Duodenal mucosa (tissue), 2 donors: Measurements from ENCODE around the gene MED16.

Source experiments
- H3K27ac ChIP-seq: one replicate; pipeline ENCODE4 v1.7.0; 2013; ENCODE audit warnings: low read depth, low read length
- H3K27me3 ChIP-seq, 2 donors: one replicate each; pipeline ENCODE4 v1.7.0; 2013; ENCODE audit warnings: low read length in 2 of 2, control low read depth in 1 of 2; ENCODE audit not compliant: insufficient read depth in 2 of 2, control insufficient read depth in 1 of 2
- H3K36me3 ChIP-seq, 2 donors: one replicate each; pipeline ENCODE4 v1.7.0; 2013; ENCODE audit warnings: low read length in 2 of 2, control low read depth in 1 of 2; ENCODE audit not compliant: insufficient read depth in 2 of 2, control insufficient read depth in 1 of 2
- H3K4me1 ChIP-seq, 2 donors: one replicate each; pipeline ENCODE4 v1.7.0; 2013; ENCODE audit warnings: low read length in 2 of 2, control low read depth in 1 of 2; ENCODE audit not compliant: insufficient read depth in 2 of 2, control insufficient read depth in 1 of 2
- H3K4me3 ChIP-seq, 2 donors: one replicate each; pipeline ENCODE4 v1.7.0; 2013; ENCODE audit warnings: low read length in 2 of 2, low read depth in 1 of 2
- H3K9ac ChIP-seq, 2 donors: one replicate each; pipeline ENCODE4 v1.7.0; 2013; ENCODE audit warnings: low read length in 2 of 2, low read depth in 1 of 2
- H3K9me3 ChIP-seq, 2 donors: one replicate each; pipeline ENCODE4 v1.7.0; 2013; ENCODE audit warnings: low read length in 2 of 2, control low read depth in 1 of 2; ENCODE audit not compliant: control insufficient read depth in 1 of 2

The MED16 gene

GRCh38 chr19:906480-906879 lies 13.5 kb upstream of the MED16 start:
- no peaks in the 10 kb centered on the region for H3K27me3 ChIP-seq
- H3K9me3 ChIP-seq: no peaks in the 10 kb centered on the region
- H3K4me1 ChIP-seq: peaks cover 10 to 13% of the 10 kb centered on the region in 2 donors
- H3K36me3 ChIP-seq: peaks cover under 1 to 3% of the 10 kb centered on the region in 2 donors
- H3K4me3 ChIP-seq: no peak overlapping the region
- no peak overlapping the region for H3K9ac ChIP-seq
- no peak overlapping the region for H3K27ac ChIP-seq

DNA sequence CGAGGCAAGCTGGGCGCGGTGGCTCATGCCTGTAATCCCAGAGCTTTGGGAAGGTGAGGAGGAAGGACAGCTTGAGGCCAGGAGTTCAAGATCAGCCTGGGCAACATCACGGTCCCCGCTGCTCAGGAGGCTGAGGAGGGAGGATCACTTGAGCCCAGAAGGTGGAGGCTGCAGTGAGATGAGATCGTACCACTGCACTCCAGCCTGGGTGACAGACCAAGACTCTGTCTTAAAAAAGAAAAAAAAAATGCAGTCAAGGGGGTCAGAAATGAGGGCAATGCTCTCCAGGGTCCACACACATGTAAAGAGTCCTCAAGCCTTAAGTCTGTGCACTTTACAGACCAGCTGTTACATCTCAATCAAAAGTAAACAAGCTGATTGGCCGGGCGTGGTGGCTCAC lies 11.6 kb upstream of the MED16 start:
- peaks cover 3 to 7% of the 10 kb centered on the region in 2 donors for H3K36me3 ChIP-seq
- no peak overlapping the region for H3K4me3 ChIP-seq
- H3K27ac ChIP-seq: no peak overlapping the region
- no peaks in the 10 kb centered on the region for H3K9me3 ChIP-seq
- H3K9ac ChIP-seq: no peak overlapping the region
- no peaks in the 10 kb centered on the region for H3K27me3 ChIP-seq
- peaks cover 6 to 9% of the 10 kb centered on the region in 2 donors for H3K4me1 ChIP-seq

DNA sequence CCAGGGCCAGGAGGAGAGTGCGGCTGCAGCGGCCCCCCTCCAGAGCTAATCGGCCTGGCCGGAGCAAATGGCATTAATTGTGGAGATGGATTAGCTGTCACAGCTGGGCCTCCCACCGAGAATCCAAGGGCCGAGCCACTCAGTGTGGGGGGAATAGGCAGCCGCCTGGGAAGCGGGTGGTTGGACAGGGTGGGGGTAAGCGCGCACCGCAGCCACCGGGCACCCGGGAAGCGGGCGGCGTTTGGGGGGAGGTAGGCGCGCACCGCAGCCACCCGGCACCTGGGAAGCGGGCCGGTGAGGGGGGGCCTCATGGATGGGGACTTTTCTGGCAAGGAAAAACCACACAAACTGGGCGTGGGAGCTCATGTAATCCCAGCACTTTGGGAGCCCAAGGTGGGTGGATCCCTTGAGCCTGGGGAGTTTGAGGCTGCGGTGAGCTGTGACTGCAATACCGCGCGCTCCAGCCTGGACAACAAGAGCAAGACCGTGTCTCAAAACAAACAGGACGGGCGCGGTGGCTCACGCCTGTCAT lies 10.3 kb upstream of the MED16 start:
- Histone ChIP-seq H3K36me3 (peaks cover 3 to 15% of the 10 kb centered on the region in 2 donors), H3K4me1 (no peaks in the 10 kb centered on the region), H3K9me3 (no peaks in the 10 kb centered on the region), H3K4me3 (no peak overlapping the region), H3K9ac (no peak overlapping the region), H3K27me3 (no peaks in the 10 kb centered on the region), H3K27ac (no peak overlapping the region)

DNA sequence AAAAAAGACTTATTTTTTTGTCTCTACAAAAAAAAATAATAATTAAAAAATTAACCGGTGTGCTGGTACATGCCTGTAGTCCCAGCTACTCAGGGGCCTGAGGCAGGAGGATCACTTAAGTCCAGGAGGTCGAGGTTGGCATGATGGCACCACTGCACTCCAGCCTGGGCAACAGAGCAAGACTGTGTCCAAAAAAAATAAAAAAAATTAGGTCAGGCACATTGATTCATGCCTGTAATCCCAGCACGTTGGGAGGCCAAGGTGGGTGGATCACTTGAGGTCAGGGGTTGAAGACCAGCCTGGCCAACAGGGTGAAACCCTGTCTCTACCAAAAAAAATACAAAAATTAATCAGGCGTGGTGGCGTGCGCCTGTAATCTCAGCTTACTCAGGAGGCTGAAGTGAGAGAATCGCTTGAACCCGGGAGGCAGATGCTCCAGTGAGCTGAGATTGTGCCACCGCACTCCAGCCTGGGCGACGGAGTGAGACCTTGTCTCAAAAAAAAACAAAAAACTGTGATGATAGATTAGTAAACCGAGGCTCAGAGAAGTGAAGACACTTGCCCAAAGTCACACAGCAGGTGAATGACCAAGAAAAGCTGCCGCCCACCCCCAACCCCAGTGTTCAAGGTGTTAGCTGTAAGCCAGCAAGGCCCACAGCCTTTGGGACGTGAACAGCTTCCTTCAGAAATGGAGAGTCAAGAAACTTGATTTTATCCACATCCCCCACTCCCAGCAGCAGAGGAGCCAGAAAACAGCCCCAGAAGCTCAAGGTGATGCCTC lies 9.6 kb upstream of the MED16 start:
- Histone ChIP-seq H3K27me3 (no peaks in the 10 kb centered on the region), H3K4me3 (no peak overlapping the region), H3K36me3 (peaks cover 3 to 15% of the 10 kb centered on the region in 2 donors), H3K27ac (no peak overlapping the region), H3K9ac (no peak overlapping the region), H3K4me1 (no peaks in the 10 kb centered on the region), H3K9me3 (no peaks in the 10 kb centered on the region)

DNA sequence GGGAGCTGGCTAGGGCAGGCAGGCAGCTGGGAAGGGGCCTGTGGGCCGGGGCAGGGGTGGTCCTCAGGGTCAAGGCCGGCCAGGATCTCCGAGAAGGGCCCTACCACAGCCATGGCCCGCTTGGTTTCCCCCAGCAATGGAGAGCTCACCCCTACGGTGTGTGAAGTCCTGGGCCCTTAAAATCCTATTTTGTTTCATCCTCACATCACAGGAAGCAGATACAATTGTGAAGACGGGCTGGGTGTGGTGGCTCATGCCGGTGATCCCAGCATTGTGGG lies 9.0 kb upstream of the MED16 start:
- Histone ChIP-seq H3K9ac (no peak overlapping the region), H3K4me1 (no peaks in the 10 kb centered on the region), H3K9me3 (no peaks in the 10 kb centered on the region), H3K27me3 (no peaks in the 10 kb centered on the region), H3K36me3 (peaks cover 3 to 21% of the 10 kb centered on the region in 2 donors), H3K4me3 (no peak overlapping the region), H3K27ac (no peak overlapping the region)

DNA sequence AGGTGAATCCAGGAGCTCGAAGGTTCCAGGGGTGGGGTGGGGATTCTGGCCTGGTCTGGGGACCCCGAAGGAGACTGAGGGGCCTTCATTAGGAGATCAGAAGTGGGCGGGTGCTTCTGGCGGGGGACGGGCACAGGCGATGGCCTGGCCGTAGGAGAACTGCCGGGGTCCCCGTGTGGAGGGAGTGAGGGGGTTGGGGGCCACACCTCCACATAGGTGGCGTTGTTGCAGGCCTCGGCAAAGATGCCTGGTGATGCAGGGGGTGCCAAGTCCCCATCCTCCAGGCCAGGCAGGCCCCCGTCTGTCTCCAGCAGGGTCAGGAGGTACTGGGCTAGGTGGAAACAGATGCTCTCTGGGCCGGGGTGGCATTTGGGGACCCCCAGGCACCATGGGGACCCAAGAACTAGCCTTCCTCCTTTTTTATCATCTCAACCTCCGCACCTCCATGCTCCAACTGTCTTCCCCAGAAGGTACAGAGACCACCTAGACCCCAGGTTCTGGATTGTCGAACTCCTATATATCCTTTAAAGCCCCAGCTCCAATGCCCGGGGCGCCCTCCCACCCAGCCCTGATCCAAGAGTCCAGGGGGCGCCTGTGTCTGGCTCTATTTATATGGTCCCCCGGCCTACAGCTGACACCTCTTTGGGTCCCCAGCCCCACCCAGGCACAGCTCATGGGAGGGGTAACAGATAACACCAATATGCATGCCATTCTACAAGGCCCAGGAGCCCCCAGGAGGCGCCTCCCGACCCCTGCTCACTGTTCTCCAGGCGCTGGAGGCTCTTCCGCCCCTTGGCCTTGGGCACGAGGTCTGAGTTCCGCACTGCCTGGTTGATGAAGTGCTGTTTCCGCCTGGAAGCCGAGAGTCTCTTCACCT lies 8.5 kb upstream of the MED16 start:
- Histone ChIP-seq H3K9me3 (no peaks in the 10 kb centered on the region), H3K27me3 (no peaks in the 10 kb centered on the region), H3K36me3 (peaks cover 3 to 23% of the 10 kb centered on the region in 2 donors), H3K9ac (no peak overlapping the region), H3K4me1 (no peaks in the 10 kb centered on the region), H3K4me3 (no peak overlapping the region), H3K27ac (no peak overlapping the region)

DNA sequence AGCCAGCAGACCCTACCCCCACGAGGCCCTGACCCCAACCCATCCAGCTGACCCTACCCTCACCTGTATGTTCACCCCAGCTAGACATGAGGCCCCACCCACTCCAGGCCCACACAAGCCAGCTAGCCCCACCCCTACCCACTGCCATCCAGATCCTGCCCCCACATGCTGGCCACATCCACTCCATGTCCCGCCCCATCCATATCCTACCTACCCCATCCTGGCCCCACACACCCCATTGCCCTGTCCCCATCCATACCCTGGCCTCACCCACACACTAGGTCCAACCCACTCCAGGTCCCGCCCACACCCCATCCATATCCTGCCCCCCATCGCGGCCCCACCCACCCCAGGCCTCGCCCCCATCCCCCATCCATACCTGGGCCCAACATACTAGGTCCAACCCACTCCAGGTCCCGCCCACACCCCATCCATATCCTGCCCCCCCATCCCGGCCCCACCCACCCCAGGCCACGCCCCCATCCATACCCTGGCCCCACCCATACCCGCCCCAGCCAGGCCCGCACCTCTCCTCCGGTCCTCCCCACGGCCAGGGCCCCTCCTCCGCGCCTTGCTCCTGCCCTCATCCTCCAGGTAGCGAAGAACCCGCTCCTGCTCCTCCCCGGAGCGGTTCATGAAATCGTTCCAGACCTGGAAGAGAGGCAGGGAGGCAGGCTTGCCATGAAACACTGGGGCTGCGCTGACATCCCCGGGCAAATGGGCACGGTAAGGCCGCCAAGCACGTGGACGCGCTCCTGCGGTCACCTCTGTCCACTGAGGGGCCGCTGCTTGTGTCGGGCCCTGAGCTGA lies 7.5 kb upstream of the MED16 start:
- no peak overlapping the region for H3K27ac ChIP-seq
- H3K36me3 ChIP-seq: peaks cover 3 to 23% of the 10 kb centered on the region in 2 donors
- no peak overlapping the region for H3K9ac ChIP-seq
- no peak overlapping the region for H3K4me3 ChIP-seq
- no peaks in the 10 kb centered on the region for H3K27me3 ChIP-seq
- no peaks in the 10 kb centered on the region for H3K9me3 ChIP-seq
- H3K4me1 ChIP-seq: no peaks in the 10 kb centered on the region

DNA sequence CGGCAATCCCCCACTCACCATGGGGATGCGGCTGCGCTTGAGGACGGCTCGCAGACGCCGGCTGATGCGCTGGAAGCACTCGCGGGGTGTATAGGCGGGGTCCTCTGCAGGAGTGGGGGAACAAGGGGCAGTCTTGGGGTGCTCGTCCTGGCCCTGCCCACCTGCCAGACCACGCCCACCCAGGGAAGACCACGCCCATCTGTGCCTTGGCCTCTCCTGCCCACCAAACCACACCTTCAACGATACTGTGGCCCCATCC lies 7.0 kb upstream of the MED16 start:
- Histone ChIP-seq H3K4me3 (no peak overlapping the region), H3K27ac (no peak overlapping the region), H3K9me3 (no peaks in the 10 kb centered on the region), H3K27me3 (no peaks in the 10 kb centered on the region), H3K4me1 (no peaks in the 10 kb centered on the region), H3K36me3 (peaks cover 3 to 23% of the 10 kb centered on the region in 2 donors), H3K9ac (no peak overlapping the region)

DNA sequence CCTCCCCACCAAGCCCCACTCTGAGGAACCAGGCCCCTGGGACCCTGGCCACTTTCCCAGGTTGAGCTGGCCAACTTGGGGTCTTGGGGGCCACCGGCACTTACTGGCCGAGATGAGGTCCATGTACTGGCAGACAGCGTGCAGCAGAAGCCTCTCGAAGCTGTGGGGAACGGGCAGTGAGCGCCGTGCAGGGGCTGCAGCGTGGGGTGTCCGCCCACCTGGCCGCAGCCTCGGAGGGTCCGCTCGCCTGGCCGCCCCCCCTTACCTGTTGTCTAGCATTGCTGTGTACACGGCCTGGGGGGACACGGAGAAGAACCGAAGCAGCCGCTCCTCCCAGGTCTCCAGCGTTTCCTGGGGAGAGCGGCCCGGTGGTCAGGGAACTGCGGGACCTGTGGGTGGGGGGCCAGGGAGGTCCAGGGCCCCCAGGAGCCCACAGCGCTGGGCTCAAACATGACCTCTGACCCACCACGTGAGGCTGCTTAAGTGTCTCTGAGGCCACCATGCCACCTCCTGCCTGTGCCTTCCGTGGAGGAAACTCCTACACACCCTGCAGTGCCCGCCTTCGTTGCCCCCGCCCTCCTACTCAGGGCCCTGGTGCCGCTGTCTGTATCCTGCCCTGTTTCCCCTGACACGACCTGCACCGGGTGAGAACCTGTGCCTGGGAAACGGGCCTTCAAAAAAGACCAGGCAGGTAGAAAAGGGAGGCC lies 6.5 kb upstream of the MED16 start:
- H3K36me3 ChIP-seq: peaks cover 3 to 23% of the 10 kb centered on the region in 2 donors

More for the DNA sequence above, 6.5 kb upstream of the MED16 start:
- no peaks in the 10 kb centered on the region for H3K4me1 ChIP-seq
- H3K27ac ChIP-seq: no peak overlapping the region
- H3K9ac ChIP-seq: no peak overlapping the region
- no peak overlapping the region for H3K4me3 ChIP-seq
- H3K27me3 ChIP-seq: no peaks in the 10 kb centered on the region
- H3K9me3 ChIP-seq: no peaks in the 10 kb centered on the region
